GM15510 (cell line): ENCODE data around the gene DNAJC21.

Source experiments
- POLR2A ChIP-seq: IDR thresholded peaks from 3 replicates; pipeline ENCODE4 v1.6.1; 2011; ENCODE audit warnings: borderline replicate concordance; ENCODE audit not compliant: insufficient read length; ENCODE audit errors: extremely low read depth

Gene DNAJC21

GRCh38 chr5:34944460-34945047 is 15.2 kb downstream of the DNAJC21 start:
- no peak for TF ChIP-seq POLR2A

- TF ChIP-seq POLR2A: no peak
Observed at GRCh38 chr5:34957321-34957720, 28.0 kb downstream of the DNAJC21 start.

DNA sequence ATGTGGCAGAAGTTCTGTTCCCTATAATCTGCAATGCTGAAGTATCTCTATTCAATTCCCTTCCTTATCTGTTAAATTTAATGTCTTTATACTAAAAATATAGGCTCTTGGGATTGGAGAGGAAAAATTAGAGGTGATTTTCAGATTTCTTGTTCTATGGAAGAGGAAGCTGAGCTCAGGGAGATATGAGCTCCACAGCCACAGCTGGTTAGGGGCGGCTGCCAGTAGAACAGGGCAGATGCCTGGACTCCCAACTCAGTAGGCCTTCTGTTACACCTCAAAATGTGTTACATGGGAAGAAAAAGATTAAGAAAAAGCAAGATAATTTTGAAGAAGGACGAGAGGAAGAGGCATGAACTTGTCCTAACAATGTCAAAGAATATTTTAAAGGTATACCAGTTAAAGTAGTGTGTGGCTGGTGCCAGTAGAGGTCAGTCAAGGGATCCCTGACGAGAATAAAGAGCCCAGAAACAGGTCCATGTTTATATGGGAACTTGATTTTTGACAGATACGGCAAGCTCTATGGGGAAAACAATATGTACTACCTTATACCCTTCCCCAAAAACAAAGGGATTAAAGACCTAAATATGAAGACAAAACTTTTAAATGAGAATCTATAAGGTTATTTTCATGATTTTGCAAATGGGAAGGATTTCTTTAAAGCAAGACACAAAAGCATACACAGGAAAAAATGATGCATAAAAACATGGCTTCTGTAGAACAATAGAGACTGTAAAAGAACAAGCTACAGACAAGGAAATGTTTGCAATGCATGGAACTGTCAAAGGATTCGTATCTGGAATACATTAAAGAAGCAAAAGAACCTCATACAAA is 28.7 kb downstream of the DNAJC21 start:
- no peak for TF ChIP-seq POLR2A

GRCh38 chr5:34959323-34959722 is 30.0 kb downstream of the DNAJC21 start:
- TF ChIP-seq POLR2A: no peak

- TF ChIP-seq POLR2A: no peak
Observed at GRCh38 chr5:34967540-34967939, 38.2 kb downstream of the DNAJC21 start.

DNA sequence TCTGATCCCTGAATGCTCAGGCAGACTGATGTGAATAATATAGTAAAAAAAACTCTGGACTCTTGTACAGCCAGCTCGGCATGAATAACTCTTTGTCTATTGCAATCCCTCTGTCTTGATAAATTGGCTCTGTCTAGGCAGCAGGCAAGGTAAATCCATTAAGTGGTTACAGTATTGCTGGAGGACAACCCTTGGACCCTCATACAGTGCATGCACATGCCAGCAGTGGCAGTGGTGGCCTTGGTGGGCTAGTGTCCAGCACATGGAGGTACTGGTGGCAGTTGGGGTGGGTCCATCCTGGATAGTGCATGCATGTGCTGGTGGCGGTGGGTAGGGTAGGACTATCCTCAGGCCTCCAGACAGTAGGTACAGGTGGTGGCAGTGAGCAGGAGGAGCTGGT is 38.9 kb downstream of the DNAJC21 start:
- no peak for TF ChIP-seq POLR2A

DNA sequence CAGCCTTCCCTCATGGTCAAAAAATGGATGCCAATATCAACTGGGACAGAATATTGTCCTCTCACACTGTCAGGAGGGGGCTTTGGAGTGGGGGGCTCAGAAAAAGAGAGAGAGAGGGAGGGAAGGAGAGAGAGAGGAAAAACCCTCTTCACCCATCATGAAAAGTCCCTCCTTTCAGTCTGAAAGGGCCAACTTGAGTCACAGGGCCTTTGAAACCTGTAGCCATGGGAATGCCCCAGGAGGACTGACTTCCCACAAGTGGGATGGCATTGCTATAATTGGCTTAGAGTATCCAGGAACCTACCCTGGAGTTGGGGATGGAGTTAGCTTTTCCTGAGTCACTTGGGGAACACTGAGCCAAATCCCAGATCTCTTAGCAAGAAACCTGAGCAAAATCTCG is 41.2 kb downstream of the DNAJC21 start:
- no peak for TF ChIP-seq POLR2A

DNA sequence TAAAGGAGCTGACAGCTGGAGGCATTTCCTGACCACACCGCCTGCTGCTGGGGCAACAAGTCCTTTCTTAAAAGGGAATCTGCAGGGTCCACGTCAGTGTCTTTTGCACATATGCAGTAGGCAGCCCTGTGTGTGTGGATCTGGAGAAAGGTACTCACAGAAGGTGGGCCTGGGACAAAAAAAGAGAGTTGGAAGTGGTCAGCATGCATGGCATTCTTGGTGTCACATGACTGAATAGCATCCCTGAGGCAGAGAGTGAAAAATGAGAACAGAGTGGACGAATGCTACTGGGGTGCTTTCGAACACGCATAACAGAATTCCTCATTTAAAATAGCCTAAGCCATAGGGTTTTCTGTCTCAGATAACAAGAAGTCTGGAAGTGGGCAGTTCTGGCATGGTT is 47.0 kb downstream of the DNAJC21 start:
- no peak for TF ChIP-seq POLR2A

DNA sequence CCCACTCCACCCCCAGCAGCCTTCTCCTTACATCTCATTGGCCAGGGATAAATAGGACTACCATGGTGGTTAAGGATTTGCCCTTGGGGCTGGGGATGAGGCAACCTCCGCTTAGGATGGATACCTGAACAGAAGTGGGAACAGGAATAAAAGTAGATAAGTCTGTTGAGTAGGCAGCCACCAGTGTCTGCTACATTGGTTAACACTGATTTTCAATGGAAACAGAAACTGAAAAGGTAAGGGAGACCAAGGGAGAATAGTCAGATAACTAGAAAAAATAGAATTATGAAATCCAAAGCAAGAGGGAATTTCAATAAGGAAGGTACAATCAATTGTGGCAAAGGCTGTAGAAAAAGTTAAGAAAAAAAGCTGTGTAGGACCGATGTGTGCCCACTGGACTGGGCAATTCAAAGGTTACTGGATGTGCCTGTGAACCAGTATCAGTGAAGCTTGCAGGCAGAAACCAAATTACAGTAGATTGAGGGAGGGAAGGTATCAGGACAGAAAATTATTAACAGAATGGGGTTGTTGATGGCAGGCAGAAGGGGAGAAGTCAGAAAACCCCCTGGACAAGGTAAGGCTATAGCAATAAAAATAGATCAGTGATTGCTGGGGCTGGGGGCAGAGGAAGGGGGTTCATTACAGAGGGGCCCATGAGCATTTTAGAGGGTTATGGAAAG is 48.7 kb downstream of the DNAJC21 start:
- TF ChIP-seq POLR2A: no peak

- no peak for TF ChIP-seq POLR2A
Observed at GRCh38 chr5:34978681-34979080, 49.3 kb downstream of the DNAJC21 start.

DNA sequence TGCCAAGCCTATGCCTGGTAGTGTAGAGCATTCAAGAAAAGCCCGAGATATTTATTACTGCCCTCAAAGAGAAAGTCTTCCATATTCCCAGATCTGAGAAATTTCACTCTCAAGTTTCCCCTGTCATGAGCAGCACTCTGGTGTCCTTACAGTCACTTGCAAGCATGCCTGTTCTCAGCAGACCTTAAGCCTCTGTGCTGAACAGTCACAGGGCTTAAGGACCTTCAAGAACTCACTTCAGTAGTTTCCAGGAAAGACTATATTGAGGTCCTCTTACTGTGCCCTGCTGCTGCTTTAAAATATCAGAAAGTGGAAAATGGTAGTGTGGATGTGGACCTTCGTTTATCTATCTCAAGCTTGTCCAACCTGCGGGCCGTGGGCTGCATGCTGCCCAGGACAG is 53.5 kb downstream of the DNAJC21 start:
- TF ChIP-seq POLR2A: no peak

DNA sequence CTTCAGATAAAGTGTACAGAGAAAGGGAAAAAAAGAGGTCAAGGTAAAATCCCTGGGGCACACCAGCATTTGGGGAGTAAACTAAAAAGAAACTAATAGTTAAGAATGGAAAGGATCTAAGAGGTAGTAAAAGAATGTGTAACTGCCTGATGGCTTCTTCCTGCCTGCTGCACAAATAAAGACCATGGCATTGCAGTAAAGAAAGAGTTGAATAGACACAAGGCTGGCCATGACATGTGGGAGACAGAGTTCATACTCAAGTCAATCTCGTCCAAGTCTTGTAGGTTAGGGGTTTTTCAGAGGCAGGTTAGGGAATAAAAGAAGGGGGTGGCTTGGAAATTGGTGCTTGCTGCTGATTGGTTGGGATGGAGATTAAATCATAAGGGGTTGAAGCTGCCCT is 57.6 kb downstream of the DNAJC21 start:
- no peak for TF ChIP-seq POLR2A

GRCh38 chr5:34991486-34992238 is 62.3 kb downstream of the DNAJC21 start:
- no peak for TF ChIP-seq POLR2A

DNA sequence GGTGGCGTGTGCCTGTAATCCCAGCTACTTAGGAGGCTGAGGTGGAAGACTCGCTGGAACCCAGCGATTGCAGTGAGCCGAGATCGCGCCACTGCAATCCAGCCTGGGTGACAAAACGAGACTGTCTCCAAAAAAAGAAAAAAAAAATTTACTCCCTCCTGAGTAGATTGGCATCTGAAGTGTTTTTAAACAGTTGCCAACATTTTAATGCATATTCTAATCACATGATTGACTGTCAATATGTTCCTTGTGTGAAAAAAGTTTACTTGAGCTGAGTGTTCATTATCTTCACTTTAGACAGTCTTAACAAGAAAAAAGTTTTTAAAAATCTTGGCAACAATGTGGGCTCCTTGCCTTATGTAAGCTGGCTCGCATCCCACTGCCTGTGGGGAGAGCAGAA is 64.6 kb downstream of the DNAJC21 start:
- no peak for TF ChIP-seq POLR2A

GRCh38 chr5:34996261-34996660 is 66.9 kb downstream of the DNAJC21 start:
- TF ChIP-seq POLR2A: no peak
